Mucosa of stomach (tissue), 1 donor: ENCODE results near the gene ALPL.

Experiments
- H3K27me3 ChIP-seq: one replicate; pipeline ENCODE4 v1.7.0; 2013; ENCODE audit warnings: mild to moderate bottlenecking, low read length; ENCODE audit not compliant: control insufficient read depth, insufficient read depth
- H3K36me3 ChIP-seq: one replicate; pipeline ENCODE4 v1.7.0; 2013; ENCODE audit warnings: low read length; ENCODE audit not compliant: control insufficient read depth, insufficient read depth
- H3K4me1 ChIP-seq: one replicate; pipeline ENCODE4 v1.7.0; 2013; ENCODE audit warnings: mild to moderate bottlenecking, low read length; ENCODE audit not compliant: control insufficient read depth, insufficient read depth
- H3K4me3 ChIP-seq: one replicate; pipeline ENCODE4 v1.7.0; 2013; ENCODE audit warnings: low read length
- H3K9ac ChIP-seq: one replicate; pipeline ENCODE4 v1.7.0; 2013; ENCODE audit warnings: mild to moderate bottlenecking, low read length, moderate library complexity
- H3K9me3 ChIP-seq: one replicate; pipeline ENCODE4 v1.7.0; 2013; ENCODE audit warnings: mild to moderate bottlenecking, low read length, moderate library complexity; ENCODE audit not compliant: control insufficient read depth
- donor health status: Pancreatic carcinoma.

Gene ALPL

DNA sequence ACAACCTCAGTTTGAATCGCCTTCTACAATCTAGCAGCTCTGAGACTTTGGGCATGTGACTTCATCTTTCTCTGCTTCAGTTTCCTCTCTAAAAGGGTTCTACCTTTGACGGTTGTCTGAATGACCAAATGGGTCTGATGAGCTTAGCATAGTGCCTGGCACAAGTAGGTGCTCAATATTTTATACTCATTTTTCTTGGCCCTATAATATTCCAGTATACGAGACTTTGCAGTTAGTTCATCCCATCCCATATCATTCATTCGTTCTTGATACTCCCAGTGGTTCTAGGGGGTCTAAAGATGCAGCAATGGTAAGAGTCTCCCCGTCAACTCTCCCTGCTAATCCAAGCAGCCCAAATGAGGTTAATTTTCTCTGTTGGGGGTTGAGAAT lies 67.6 kb downstream of the ALPL start:
- no peaks in the 10 kb centered on the region for H3K36me3 ChIP-seq
- H3K9me3 ChIP-seq, result no peaks in the 10 kb centered on the region
- H3K4me3 ChIP-seq, result no peak overlapping the region
- H3K9ac ChIP-seq, result no peak overlapping the region
- peaks cover 19% of the 10 kb centered on the region for H3K27me3 ChIP-seq
- peaks cover 14% of the 10 kb centered on the region for H3K4me1 ChIP-seq

DNA sequence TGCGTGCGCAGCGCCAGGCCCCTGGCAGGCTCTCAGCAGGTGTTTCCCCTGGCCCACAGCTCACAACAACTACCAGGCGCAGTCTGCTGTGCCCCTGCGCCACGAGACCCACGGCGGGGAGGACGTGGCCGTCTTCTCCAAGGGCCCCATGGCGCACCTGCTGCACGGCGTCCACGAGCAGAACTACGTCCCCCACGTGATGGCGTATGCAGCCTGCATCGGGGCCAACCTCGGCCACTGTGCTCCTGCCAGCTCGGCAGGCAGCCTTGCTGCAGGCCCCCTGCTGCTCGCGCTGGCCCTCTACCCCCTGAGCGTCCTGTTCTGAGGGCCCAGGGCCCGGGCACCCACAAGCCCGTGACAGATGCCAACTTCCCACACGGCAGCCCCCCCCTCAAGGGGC lies 68.1 kb downstream of the ALPL start:
- Histone ChIP-seq H3K36me3 (no peaks in the 10 kb centered on the region), H3K9me3 (no peaks in the 10 kb centered on the region), H3K4me1 (peaks cover 14% of the 10 kb centered on the region), H3K4me3 (no peak overlapping the region), H3K9ac (no peak overlapping the region), H3K27me3 (peaks cover 19% of the 10 kb centered on the region)

DNA sequence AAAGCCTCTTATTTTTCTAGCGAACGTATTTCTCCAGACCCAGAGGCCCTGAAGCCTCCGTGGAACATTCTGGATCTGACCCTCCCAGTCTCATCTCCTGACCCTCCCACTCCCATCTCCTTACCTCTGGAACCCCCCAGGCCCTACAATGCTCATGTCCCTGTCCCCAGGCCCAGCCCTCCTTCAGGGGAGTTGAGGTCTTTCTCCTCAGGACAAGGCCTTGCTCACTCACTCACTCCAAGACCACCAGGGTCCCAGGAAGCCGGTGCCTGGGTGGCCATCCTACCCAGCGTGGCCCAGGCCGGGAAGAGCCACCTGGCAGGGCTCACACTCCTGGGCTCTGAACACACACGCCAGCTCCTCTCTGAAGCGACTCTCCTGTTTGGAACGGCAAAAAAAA lies 68.7 kb downstream of the ALPL start:
- Histone ChIP-seq H3K4me1 (peaks cover 14% of the 10 kb centered on the region), H3K27me3 (peaks cover 19% of the 10 kb centered on the region), H3K9ac (no peak overlapping the region), H3K36me3 (no peaks in the 10 kb centered on the region), H3K4me3 (no peak overlapping the region), H3K9me3 (no peaks in the 10 kb centered on the region)

DNA sequence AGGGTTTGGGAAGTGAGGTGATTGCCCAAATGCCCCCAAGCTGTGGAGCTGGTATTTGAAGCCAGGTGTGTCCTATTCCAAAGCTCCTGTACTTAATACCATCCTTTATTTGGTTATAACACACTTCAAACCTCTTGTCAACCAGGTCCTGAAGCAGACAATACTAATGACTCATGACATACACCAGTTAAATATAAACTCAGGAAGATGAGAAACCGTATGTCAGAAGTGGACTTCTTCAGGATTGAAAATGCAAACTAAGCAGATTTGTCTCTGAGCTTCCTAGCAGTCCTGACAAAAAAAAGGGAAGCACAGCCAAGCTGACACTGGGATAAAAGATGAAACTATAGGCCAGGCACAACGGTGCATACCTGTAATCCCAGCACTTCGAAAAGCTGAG lies 70.6 kb downstream of the ALPL start:
- Histone ChIP-seq H3K4me1 (peaks cover 3% of the 10 kb centered on the region), H3K9me3 (no peaks in the 10 kb centered on the region), H3K36me3 (no peaks in the 10 kb centered on the region), H3K4me3 (no peak overlapping the region), H3K9ac (no peak overlapping the region), H3K27me3 (peaks cover 14% of the 10 kb centered on the region)

DNA sequence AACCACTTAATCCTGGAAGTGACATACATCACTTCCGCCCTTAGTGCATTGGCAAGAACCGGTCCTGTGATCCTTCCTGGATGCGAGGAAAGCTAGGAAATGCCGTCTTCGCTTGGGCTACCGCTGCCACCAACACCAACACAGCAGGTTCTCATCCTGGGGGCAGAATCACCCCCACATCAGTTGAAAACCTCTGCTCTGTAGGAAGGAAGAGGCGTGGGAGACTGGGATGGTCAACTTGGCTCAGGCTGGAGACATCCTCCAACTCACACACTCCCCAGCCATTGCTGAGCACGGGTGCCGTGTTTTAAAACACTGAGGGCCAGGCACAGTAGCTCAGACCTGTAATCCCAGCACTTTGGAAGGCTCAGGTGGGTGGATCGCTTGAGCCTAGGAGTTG lies 74.9 kb downstream of the ALPL start:
- H3K27me3 ChIP-seq, result peaks cover 16% of the 10 kb centered on the region
- H3K9me3 ChIP-seq, result no peaks in the 10 kb centered on the region
- peaks cover 16% of the 10 kb centered on the region for H3K4me1 ChIP-seq
- no peak overlapping the region for H3K4me3 ChIP-seq
- H3K9ac ChIP-seq, result no peak overlapping the region
- H3K36me3 ChIP-seq, result no peaks in the 10 kb centered on the region

DNA sequence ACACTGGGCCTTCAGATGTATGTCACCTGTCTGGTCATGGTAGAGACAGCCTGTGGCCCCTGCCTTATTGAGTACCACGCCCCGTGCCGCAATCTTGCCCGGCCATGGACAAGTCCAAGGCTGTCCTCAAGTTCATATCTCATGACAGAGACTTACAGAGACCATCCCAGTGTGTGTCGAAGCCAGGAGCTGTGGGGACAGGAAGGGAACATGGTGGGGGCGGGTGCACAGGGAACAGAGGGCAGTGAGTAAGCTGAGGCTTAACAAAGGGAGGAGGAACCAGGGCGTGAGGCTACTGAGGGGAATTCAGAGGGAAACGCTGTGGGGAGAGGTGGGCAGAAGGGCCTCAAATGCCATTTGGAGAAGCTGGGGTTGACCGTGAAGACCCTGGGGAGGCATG lies 75.8 kb downstream of the ALPL start:
- Histone ChIP-seq H3K27me3 (peaks cover 16% of the 10 kb centered on the region), H3K9ac (no peak overlapping the region), H3K9me3 (no peaks in the 10 kb centered on the region), H3K4me3 (no peak overlapping the region), H3K36me3 (no peaks in the 10 kb centered on the region), H3K4me1 (peaks cover 20% of the 10 kb centered on the region)

DNA sequence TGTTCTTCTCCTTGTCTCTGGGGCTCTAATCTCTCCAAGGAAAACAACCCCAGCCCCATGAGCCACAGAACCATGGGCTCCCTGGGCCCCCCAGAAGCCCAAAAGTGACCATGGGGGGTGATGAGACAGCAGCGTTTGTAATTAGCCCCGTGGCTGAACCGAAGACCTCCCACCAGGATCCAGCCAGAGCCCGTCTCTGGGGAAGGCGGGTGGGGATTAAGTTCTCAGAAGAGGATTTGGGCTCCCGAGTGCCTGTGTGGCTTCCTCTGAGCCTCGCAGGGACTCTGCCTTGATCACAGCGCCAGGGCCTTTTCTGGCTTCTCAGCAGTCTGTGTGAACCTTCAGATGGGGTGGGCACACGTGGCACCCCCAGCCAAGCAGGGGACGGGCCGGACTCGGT lies 77.0 kb downstream of the ALPL start:
- Histone ChIP-seq H3K4me1 (peaks cover 26% of the 10 kb centered on the region), H3K36me3 (no peaks in the 10 kb centered on the region), H3K9me3 (no peaks in the 10 kb centered on the region), H3K9ac (no peak overlapping the region), H3K27me3 (peaks cover 23% of the 10 kb centered on the region), H3K4me3 (no peak overlapping the region)

DNA sequence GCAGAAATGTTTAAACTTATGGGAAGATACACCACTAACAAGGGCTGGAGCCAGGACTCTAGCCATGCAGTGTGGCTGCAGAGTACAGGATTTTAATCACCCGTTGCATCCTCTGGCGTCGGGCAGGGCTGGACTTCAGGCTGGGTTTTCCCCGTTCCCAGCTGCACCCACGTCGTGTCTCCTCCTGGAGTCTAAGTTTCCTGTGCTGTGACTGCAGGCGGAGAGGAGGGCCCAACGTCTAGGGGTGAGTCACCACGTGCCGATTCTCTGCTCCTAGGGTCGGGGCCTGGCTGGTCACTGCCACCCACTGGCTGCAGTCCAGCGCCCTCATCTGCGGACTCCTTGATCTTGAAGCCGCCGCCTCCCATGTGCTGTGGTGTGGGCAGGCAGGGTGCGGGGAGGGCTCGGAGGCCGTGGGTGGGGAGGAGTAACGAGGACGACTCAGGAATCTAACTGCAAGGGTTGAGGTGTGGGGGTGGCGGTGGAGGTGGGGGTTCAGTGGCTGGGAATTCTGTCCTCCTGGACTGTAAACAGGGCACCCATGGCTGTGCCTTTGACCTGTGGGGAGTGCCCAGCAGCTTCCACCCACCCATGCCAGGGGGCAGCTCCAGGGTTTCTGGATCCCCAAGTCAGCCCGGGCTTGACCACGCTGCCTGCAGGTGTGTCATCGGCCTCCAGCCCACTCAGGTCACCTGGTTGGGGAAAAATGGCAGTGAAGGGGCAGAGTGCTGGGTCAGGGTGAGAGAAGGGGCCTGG lies 77.8 kb downstream of the ALPL start:
- Histone ChIP-seq H3K27me3 (peaks cover 31% of the 10 kb centered on the region), H3K36me3 (no peaks in the 10 kb centered on the region), H3K9me3 (no peaks in the 10 kb centered on the region), H3K4me1 (peaks cover 26% of the 10 kb centered on the region), H3K4me3 (no peak overlapping the region), H3K9ac (no peak overlapping the region)

DNA sequence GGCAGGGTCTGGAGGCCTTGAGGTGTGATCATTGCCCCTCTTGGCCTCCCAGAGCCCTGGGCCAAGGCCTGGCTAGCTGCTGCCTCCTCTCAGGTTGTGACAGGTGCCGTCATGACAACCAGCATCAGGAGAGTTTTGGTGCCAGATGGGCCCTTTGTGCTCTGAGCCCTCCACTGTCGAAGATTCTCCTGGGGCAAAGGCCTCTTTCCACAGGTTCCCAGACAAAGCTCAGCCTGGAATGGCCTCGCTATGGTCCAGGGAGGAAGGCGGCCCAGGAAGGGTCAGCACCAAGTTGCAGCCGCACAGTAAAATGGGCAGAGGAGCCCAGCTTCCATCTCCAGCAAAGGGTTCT lies 78.4 kb downstream of the ALPL start:
- Histone ChIP-seq H3K36me3 (no peaks in the 10 kb centered on the region), H3K4me1 (peaks cover 26% of the 10 kb centered on the region), H3K27me3 (peaks cover 34% of the 10 kb centered on the region), H3K4me3 (no peak overlapping the region), H3K9ac (no peak overlapping the region), H3K9me3 (no peaks in the 10 kb centered on the region)

DNA sequence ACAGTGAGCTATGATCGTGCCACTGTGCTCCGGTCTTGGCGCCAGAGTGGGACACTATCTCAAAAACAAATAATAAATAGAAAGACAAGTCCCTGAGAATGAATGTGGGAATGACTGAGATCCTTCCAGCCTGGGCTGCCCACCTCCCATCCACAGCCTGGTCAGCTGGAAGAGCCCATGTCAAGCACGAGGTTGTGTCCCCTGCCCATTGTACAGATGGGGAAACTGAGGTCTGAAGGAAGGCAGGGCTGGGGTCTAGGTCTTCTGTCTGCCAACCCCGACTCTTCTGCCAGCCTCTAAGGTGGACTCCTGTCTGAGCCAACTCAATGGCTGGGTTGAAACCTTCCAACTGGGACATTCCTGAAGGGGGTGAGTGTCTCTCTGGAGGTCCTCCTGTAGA lies 80.4 kb downstream of the ALPL start:
- H3K9me3 ChIP-seq, result no peaks in the 10 kb centered on the region
- no peaks in the 10 kb centered on the region for H3K36me3 ChIP-seq
- no peak overlapping the region for H3K9ac ChIP-seq
- no peak overlapping the region for H3K4me3 ChIP-seq
- peaks cover 26% of the 10 kb centered on the region for H3K4me1 ChIP-seq
- peaks cover 28% of the 10 kb centered on the region for H3K27me3 ChIP-seq

DNA sequence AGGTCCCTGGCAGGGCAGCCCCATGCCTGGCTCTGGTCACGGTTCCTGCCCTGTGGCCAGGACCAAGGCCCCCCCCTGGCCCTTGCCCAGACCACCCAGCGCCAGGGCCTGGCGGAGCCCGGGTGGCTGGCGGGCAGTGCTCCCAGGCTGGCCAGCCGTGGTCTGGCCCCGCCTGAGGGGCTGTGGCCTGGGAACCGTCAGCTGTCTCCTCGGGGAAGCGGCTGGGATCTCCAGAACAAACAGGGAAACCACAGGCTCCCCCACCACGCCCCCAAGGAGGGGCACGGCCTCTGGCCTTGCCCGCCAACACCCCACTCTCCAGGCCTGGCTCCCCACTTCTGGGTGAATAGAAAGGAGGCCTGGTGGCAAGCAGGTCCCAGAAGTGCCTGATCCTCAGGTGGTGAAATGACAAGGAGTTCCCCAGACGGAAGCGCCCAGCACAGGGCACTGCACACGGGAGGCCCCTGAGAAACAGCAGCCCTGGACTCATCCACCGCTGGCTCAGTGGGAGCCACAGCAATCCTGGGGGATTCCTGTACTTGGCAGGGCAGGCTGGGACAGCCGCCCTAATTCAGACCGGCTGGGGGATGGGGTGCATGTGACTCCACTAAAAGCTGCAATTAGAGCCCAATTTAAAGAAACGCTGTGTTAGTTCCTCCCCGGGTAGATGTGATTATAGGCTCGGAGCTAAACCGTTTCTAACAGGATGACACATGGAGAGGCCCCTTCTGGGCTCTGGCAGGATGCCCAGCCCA lies 81.1 kb downstream of the ALPL start:
- Histone ChIP-seq H3K4me1 (peaks cover 26% of the 10 kb centered on the region), H3K9ac (no peak overlapping the region), H3K4me3 (no peak overlapping the region), H3K9me3 (no peaks in the 10 kb centered on the region), H3K27me3 (peaks cover 22% of the 10 kb centered on the region), H3K36me3 (no peaks in the 10 kb centered on the region)

DNA sequence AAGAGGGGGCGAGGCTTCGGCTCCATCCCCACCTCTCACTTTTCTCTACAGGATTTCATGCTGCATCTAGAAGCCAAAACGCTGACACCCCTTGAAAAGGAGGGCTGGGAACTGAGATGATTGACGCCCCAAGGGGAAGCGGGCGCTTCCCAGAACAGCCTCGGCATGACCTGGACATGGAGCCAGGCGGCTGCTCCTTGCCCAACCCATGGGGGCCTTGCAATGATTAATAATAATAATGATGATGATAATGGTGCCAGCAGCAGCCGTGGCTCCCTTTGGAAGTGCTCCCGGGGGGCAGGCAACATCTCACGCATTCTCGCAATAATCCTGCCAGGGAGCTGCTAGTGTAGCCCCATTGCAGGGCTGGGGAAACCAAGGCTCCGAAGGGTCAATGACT lies 81.7 kb downstream of the ALPL start:
- Histone ChIP-seq H3K36me3 (no peaks in the 10 kb centered on the region), H3K9me3 (no peaks in the 10 kb centered on the region), H3K27me3 (peaks cover 20% of the 10 kb centered on the region), H3K4me3 (no peak overlapping the region), H3K4me1 (peaks cover 23% of the 10 kb centered on the region), H3K9ac (no peak overlapping the region)
